ENCODE results near the gene IPO13.
A peak's percentile ranks its signal among the peaks of the same experiment; 100 is the strongest.

IPO13 gene

GRCh38 chr1:43946236-43947060 lies at the start of gene IPO13:
Gene IPO13, plus strand, starts transcription at chr1:43946950. Its CDS starts 651 bp downstream, at chr1:43947601.
- DNase-seq: peak; percentile 77 to 92 (median 86)

GRCh38 chr1:43898981-43899380 lies 47.8 kb upstream of the IPO13 start:
- no peak for DNase-seq

GRCh38 chr1:43900386-43900785 lies 46.4 kb upstream of the IPO13 start:
- no peak for DNase-seq

- DNase-seq: no peak
Observed at GRCh38 chr1:43901196-43901961, 45.4 kb upstream of the IPO13 start.

- no peak for DNase-seq
Observed at GRCh38 chr1:43902058-43902831, 44.5 kb upstream of the IPO13 start.

GRCh38 chr1:43904660-43905551 lies 41.8 kb upstream of the IPO13 start:
- DNase-seq: no peak

GRCh38 chr1:43908226-43908625 lies 38.5 kb upstream of the IPO13 start:
- no peak for DNase-seq

GRCh38 chr1:43908858-43909257 lies 37.9 kb upstream of the IPO13 start:
- DNase-seq: no peak

GRCh38 chr1:43910343-43910742 lies 36.4 kb upstream of the IPO13 start:
- DNase-seq: no peak

- DNase-seq: no peak
Observed at GRCh38 chr1:43912607-43913006, 34.1 kb upstream of the IPO13 start.

GRCh38 chr1:43913051-43913501 lies 33.7 kb upstream of the IPO13 start:
- DNase-seq: no peak

- DNase-seq: no peak
Observed at GRCh38 chr1:43913666-43914360, 32.9 kb upstream of the IPO13 start.

GRCh38 chr1:43914576-43915525 lies 31.9 kb upstream of the IPO13 start:
- DNase-seq: no peak

GRCh38 chr1:43919906-43920305 lies 26.8 kb upstream of the IPO13 start:
- no peak for DNase-seq

- no peak for DNase-seq
Observed at GRCh38 chr1:43921022-43921421, 25.7 kb upstream of the IPO13 start.

GRCh38 chr1:43924516-43924915 lies 22.2 kb upstream of the IPO13 start:
- no peak for DNase-seq

GRCh38 chr1:43925846-43926245 lies 20.9 kb upstream of the IPO13 start:
- no peak for DNase-seq

- DNase-seq: no peak
Observed at GRCh38 chr1:43930168-43930948, 16.4 kb upstream of the IPO13 start.

GRCh38 chr1:43930949-43931275 lies 15.8 kb upstream of the IPO13 start:
- DNase-seq: no peak
